Activated naive CD8-positive, alpha-beta T cell treated with anti-CD3 and anti-CD28 coated beads for 36 hours (primary cell): ENCODE results near the gene FITM1. TPM values are rescaled to one million over a fixed set of nuclear protein-coding genes. Genes with fewer than 3 reads are reported as not detected.
A peak's percentile ranks its signal among the peaks of the same experiment; 100 is the strongest.

ENCODE experiments used
- DNase-seq: peaks from one replicate; pipeline ENCODE4 v3.0.0; 2021
- H3K27ac Mint-ChIP-seq: one replicate; pipeline ENCODE4 v1.8.0; 2022; ENCODE audit warnings: mild to moderate bottlenecking, moderate library complexity, mixed read lengths
- H3K27me3 Mint-ChIP-seq: one replicate; pipeline ENCODE4 v1.8.0; 2022; ENCODE audit warnings: mild to moderate bottlenecking, mixed read lengths
- H3K36me3 Mint-ChIP-seq: one replicate; pipeline ENCODE4 v1.8.0; 2021; ENCODE audit warnings: mild to moderate bottlenecking, mixed read lengths
- H3K4me1 Mint-ChIP-seq: one replicate; pipeline ENCODE4 v1.8.0; 2021; ENCODE audit warnings: mixed read lengths
- H3K4me3 Mint-ChIP-seq: one replicate; pipeline ENCODE4 v1.8.0; 2022; ENCODE audit warnings: mild to moderate bottlenecking, moderate library complexity, mixed read lengths
- H3K9me3 Mint-ChIP-seq: one replicate; pipeline ENCODE4 v1.8.0; 2022; ENCODE audit warnings: mixed read lengths
- total RNA-seq, 2 experiments: library from RNA; stranded (reverse); gene quantifications; one replicate each; pipeline ENCODE4 v1.2.3, GENCODE V29; 2021

The FITM1 gene, protein sequence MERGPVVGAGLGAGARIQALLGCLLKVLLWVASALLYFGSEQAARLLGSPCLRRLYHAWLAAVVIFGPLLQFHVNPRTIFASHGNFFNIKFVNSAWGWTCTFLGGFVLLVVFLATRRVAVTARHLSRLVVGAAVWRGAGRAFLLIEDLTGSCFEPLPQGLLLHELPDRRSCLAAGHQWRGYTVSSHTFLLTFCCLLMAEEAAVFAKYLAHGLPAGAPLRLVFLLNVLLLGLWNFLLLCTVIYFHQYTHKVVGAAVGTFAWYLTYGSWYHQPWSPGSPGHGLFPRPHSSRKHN
- under 1 TPM in 1 of 2 experiments, not detected in 1; 0.29 TPM for total RNA-seq

- H3K27me3 Mint-ChIP-seq: no peaks in the 10 kb centered on the region
- H3K4me1 Mint-ChIP-seq: peaks cover 24% of the 10 kb centered on the region
- H3K36me3 Mint-ChIP-seq: peaks cover 2% of the 10 kb centered on the region
- H3K9me3 Mint-ChIP-seq: no peaks in the 10 kb centered on the region
- DNase-seq: no peak
- H3K4me3 Mint-ChIP-seq: no peak within 1 kb of the TSS
- peak within 1 kb of the TSS; percentile 60 for H3K27ac Mint-ChIP-seq
Measured at GRCh38 chr14:24130380-24130716, at the start of gene FITM1. FITM1 (plus strand) TSS chr14:24130659; CDS start chr14:24131564, 905 bp downstream.

DNA sequence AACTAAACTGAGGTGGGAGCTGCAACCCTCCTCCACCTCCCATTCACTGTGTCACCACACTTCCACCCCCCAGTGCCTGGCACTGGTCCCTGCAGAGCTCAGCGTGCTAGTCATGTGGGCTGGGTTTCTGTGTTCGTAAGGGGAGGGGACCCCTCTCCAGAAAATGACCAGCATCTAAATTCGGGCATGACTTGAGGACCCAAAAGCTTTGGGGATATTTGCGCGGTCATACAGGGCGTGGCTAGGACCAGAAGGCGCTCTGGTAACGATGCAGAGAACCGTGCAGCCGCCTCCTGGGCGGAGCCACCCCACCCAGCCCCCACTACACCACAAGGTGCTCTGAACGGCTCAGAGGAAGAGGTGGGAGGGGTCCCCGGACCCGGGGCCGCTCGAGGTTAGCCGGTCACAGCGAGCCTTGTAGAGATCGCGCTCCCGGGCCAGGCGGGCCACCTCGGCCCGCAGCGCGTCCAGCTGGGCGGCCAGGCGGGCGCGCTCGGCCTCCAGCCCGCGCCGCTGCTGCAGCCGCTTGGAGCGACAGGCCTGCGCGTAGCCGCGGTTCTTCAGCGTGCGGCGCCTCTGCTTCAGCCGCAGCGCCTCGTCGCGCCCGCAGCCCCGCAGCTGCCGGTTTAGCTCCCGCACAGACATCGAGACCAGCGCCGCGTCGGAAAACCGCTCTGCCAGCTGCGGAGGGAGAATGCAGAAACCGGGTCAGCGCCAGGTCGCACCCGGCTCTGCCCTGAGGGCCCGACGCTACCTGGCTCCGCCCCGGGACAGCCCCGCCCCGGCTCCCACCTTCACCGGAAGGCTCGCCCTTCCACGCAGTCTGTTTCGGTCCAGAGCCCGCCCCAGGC, 49.3 kb upstream of the FITM1 start:
- Mint-ChIP-seq H3K4me1 (peaks cover 16% of the 10 kb centered on the region), H3K27ac (peak overlapping the region; percentile 53), H3K27me3 (no peaks in the 10 kb centered on the region), H3K36me3 (no peaks in the 10 kb centered on the region), H3K9me3 (no peaks in the 10 kb centered on the region), H3K4me3 (peak overlapping the region; percentile 74)
- peak; percentile 76 for DNase-seq

- Mint-ChIP-seq H3K9me3 (no peaks in the 10 kb centered on the region), H3K36me3 (no peaks in the 10 kb centered on the region), H3K4me3 (peak overlapping the region; percentile 72), H3K4me1 (peaks cover 16% of the 10 kb centered on the region), H3K27me3 (no peaks in the 10 kb centered on the region), H3K27ac (no peak overlapping the region)
- no peak for DNase-seq
Measured at GRCh38 chr14:24081739-24082211, 48.7 kb upstream of the FITM1 start.

- no peaks in the 10 kb centered on the region for H3K9me3 Mint-ChIP-seq
- no peaks in the 10 kb centered on the region for H3K27me3 Mint-ChIP-seq
- no peaks in the 10 kb centered on the region for H3K36me3 Mint-ChIP-seq
- H3K27ac Mint-ChIP-seq: no peak overlapping the region
- peaks cover 16% of the 10 kb centered on the region for H3K4me1 Mint-ChIP-seq
- peak overlapping the region; percentile 72 for H3K4me3 Mint-ChIP-seq
- DNase-seq: no peak
Measured at GRCh38 chr14:24082411-24083080, 47.9 kb upstream of the FITM1 start.

DNA sequence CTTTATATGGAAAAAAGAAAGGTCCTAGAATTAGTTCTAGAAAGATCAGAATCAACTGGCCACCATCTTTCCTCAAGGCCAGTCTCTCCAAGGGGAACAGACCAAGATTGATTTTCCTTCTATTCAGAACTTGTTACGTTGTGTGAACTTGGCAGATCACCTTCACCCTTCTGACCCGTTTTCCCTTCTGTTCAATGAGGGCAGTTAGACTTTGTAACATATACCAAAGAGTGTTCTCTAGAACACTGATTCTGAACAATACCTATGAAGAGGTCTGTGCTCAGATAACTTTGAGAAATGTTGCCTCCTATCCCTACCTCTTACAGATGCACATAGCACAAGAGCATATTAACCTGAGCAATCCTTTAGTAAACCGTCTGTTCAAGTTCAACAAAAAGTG, 47.0 kb upstream of the FITM1 start:
- DNase-seq: no peak
- Mint-ChIP-seq H3K9me3 (no peaks in the 10 kb centered on the region), H3K4me1 (peaks cover 16% of the 10 kb centered on the region), H3K27me3 (no peaks in the 10 kb centered on the region), H3K27ac (no peak overlapping the region), H3K4me3 (no peak overlapping the region), H3K36me3 (no peaks in the 10 kb centered on the region)

DNA sequence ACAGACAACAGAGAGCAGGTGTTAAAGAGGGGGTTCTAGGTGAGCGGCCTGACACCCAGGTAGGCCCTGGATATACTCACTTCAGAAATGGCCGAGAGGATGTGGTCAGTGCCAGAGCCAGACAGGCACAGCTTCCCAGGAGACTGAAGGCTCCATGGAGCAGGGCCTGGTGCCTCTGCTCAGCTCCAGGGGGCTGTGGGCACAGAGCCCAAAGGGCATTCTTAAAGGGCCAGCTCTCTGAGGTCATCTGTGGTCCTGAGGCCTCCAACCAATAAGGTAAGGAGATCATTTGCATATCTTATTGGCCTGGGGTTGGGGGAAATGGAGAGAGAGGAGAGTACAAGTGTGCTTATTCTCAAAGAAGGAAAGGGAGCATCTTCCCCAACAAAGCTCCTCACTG, 46.0 kb upstream of the FITM1 start:
- no peaks in the 10 kb centered on the region for H3K9me3 Mint-ChIP-seq

GRCh38 chr14:24085215-24085614, 45.2 kb upstream of the FITM1 start:
- Mint-ChIP-seq H3K27me3 (no peaks in the 10 kb centered on the region), H3K36me3 (no peaks in the 10 kb centered on the region), H3K4me3 (no peak overlapping the region), H3K4me1 (peaks cover 16% of the 10 kb centered on the region), H3K27ac (no peak overlapping the region), H3K9me3 (no peaks in the 10 kb centered on the region)
- DNase-seq: no peak

More for the DNA sequence above, 46.0 kb upstream of the FITM1 start:
- H3K27ac Mint-ChIP-seq: no peak overlapping the region
- H3K36me3 Mint-ChIP-seq: no peaks in the 10 kb centered on the region
- H3K4me3 Mint-ChIP-seq: no peak overlapping the region
- DNase-seq: no peak
- H3K27me3 Mint-ChIP-seq: no peaks in the 10 kb centered on the region
- H3K4me1 Mint-ChIP-seq: peaks cover 16% of the 10 kb centered on the region

- H3K36me3 Mint-ChIP-seq: no peaks in the 10 kb centered on the region
- H3K27me3 Mint-ChIP-seq: no peaks in the 10 kb centered on the region
- no peaks in the 10 kb centered on the region for H3K9me3 Mint-ChIP-seq
- H3K27ac Mint-ChIP-seq: no peak overlapping the region
- no peak for DNase-seq
- peaks cover 15% of the 10 kb centered on the region for H3K4me1 Mint-ChIP-seq
- no peak overlapping the region for H3K4me3 Mint-ChIP-seq
Measured at GRCh38 chr14:24086193-24086955, 44.1 kb upstream of the FITM1 start.

DNA sequence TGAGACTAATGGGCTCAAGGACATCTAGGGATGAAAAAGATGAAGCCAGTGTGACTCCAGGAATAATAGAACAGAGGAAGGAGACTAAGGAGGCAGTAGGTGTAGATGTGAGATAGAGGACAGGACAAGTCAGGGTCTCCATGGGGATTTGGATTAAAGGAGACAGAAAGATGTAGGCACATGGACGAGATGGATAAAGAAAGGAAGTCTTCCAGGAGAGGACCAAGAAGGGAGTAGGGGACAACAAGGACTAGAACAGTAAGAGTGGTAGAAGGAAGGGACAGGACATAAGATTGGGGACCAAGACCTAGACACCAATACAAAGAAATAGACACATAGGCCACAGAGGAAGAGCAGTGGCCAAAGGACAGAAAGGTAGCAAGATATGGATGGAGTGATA, 43.5 kb upstream of the FITM1 start:
- Mint-ChIP-seq H3K27me3 (no peaks in the 10 kb centered on the region), H3K4me3 (no peak overlapping the region), H3K9me3 (no peaks in the 10 kb centered on the region), H3K27ac (no peak overlapping the region), H3K4me1 (peaks cover 12% of the 10 kb centered on the region), H3K36me3 (no peaks in the 10 kb centered on the region)
- DNase-seq: no peak

DNA sequence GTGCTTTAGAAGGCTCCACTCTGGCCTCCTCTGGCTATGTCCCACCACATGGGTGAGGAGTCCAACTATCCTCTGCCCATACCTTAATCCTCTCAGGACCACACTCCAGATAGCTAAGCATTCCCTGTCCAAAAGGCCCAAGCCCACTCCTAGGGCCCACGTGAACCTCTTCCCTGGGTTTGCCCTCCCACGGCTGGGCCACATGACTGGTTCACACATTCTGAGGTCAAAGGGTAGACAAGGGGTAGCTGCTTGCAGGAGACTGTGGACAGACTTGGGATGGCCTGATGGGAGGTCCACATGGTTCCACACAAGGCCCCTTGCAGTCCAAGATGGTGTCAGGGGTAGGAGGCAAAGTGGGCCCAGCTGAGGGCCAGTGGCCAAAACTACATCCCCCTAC, 42.4 kb upstream of the FITM1 start:
- peaks cover 12% of the 10 kb centered on the region for H3K4me1 Mint-ChIP-seq
- H3K4me3 Mint-ChIP-seq: no peak overlapping the region
- no peaks in the 10 kb centered on the region for H3K27me3 Mint-ChIP-seq
- no peaks in the 10 kb centered on the region for H3K9me3 Mint-ChIP-seq
- H3K27ac Mint-ChIP-seq: no peak overlapping the region
- DNase-seq: no peak
- no peaks in the 10 kb centered on the region for H3K36me3 Mint-ChIP-seq

DNA sequence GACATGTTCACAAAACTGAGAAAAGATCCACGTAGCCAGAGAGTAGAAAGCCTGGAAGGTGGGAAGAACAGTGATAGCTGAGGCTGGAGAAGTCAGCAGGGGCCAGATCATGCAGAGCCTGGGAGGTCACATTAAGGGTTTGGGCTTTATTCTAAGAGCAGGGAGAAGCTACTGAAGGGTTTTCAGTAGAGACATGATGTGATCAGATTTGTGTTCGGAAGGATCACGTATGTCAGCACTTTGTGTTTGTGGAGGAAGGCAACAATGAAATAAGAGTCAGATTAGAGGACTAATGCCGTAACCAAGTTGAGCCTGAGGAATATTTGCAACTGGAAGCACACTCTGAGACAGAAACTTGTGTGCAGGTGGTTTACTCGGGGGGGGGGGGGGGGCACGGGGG, 40.6 kb upstream of the FITM1 start:
- Mint-ChIP-seq H3K4me3 (no peak overlapping the region), H3K36me3 (peaks cover 3% of the 10 kb centered on the region), H3K27me3 (no peaks in the 10 kb centered on the region), H3K9me3 (no peaks in the 10 kb centered on the region), H3K4me1 (peaks cover 20% of the 10 kb centered on the region), H3K27ac (no peak overlapping the region)
- DNase-seq: no peak

DNA sequence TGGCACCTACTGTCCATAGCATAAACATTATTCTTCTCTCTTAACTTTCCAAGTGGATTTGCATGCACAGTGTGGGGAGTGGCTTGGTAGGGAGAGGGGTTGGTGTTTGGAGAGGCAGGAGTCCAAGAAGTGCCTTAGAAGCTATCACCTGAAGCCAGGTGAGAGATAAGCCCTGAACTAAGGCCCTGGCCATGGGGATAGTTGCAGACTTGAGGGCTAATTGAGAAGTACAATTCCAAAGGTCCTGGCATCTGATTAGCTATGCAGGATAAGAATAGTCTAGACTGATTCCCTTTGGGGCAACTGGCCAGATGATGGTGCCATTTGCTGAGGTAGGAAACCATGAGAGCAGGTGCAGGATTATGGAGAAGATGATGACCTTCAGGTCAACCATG, 38.4 kb upstream of the FITM1 start:
- Mint-ChIP-seq H3K4me3 (no peak overlapping the region), H3K9me3 (no peaks in the 10 kb centered on the region), H3K27ac (no peak overlapping the region), H3K4me1 (peaks cover 33% of the 10 kb centered on the region), H3K27me3 (no peaks in the 10 kb centered on the region), H3K36me3 (peaks cover 21% of the 10 kb centered on the region)
- no peak for DNase-seq

- Mint-ChIP-seq H3K9me3 (no peaks in the 10 kb centered on the region), H3K4me1 (peaks cover 33% of the 10 kb centered on the region), H3K4me3 (peak overlapping the region; percentile 96), H3K36me3 (peaks cover 21% of the 10 kb centered on the region), H3K27ac (peak overlapping the region; percentile 98), H3K27me3 (no peaks in the 10 kb centered on the region)
- DNase-seq: no peak
Measured at GRCh38 chr14:24092505-24093206, 37.8 kb upstream of the FITM1 start.

DNA sequence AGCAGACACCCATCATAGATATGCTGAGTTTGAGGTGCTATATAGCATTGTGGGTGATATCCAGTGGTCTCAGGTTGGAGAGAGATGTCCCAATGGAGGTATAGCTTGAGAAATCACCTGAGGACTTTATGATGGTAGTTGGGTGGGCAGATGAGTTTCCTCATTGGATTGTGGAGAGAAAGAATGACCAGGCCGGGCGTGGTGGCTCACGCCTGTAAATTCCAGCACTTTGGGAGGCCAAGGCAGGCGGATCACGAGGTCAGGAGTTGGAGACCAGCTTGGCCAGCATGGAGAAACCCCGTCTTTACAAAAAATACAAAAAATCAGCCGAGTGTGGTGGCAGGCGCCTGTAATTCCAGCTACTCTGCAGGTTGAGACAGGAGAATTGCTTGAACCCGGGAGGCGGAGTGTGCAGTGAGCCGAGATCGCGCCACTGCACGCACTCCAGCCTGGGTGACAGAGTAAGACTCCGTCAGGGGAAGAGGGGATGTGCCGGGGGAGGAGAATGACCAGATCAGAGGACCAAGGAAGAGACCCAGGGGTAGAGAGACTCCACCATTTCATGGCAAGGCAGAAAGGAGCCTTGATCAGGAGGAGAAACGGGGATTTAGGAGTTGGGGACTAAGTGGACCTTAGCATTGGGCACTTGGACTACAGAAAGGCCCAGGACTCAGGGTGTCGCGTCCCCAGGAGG, 37.1 kb upstream of the FITM1 start:
- Mint-ChIP-seq H3K4me3 (peak overlapping the region; percentile 96), H3K9me3 (no peaks in the 10 kb centered on the region), H3K27me3 (no peaks in the 10 kb centered on the region), H3K36me3 (peaks cover 25% of the 10 kb centered on the region), H3K27ac (peak overlapping the region; percentile 98), H3K4me1 (peaks cover 33% of the 10 kb centered on the region)
- DNase-seq: no peak
